ENCODE results near the gene CTNNA1. TPM values are rescaled to one million over a fixed set of nuclear protein-coding genes. Genes with fewer than 3 reads are reported as not detected.

Gene CTNNA1
- polyA plus RNA-seq, 3 donors = 56.6 to 84.5 (median 66.2) TPM

DNA sequence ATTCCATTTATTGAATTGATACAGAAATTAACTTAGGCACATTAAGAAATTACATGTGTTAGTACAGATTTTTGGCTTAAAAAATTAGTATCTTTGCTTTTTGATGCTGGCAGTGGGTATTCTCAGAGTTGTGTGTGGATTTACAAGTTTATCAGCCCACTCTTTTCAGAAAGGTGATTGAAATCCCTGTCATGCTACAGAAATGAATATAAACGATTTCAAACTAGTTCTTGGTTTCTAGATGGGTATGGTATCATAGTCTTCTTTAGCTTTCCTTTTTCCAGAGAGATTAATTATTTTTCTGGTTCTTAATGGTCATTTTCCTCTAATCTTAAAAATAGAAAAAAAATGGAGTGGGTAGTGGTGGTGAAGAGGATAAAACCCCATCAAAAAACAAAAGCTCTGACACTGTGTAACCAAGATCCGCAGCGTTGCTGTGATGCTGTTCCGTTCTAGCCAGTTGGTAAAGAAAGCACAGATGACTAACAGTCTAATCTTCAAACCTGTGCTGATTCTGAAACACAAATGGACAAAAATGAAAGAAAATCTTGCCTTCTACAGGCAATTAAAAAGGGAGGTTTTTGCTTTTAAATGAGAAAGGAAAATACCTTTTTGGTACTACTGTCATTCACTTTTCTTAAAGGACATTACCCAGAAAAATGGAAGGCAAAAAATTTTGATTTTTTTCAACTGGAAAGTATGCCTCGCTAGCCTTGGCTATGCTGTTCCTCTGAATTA, 116.7 kb downstream of the CTNNA1 start:
- H3K27ac Mint-ChIP-seq = no peak overlapping the region
- H3K4me1 Mint-ChIP-seq = peaks cover 10% of the 10 kb centered on the region
- intact Hi-C loops (cut with micrococcal nuclease) = no loop called here
- no peak overlapping the region for H3K4me3 Mint-ChIP-seq
- Histone ChIP-seq H3K27me3 (ENCODE audit: control insufficient read depth in 2 of 2, insufficient read depth in 2 of 2, low read length in 2 of 2) (no peaks in the 10 kb centered on the region), H3K27ac (ENCODE audit: low read depth in 1 of 2, low read length in 2 of 2) (no peak overlapping the region), H3K9ac (ENCODE audit: insufficient read depth, low read length, poor library complexity, severe bottlenecking) (no peak overlapping the region), H3K9me3 (replicated peaks in 1 of 2; ENCODE audit: control insufficient read depth in 1 of 2, insufficient read depth in 1 of 2, low read length in 2 of 2) (no peaks in the 10 kb centered on the region), H3K79me2 (ENCODE audit: insufficient read depth, low read length) (peaks cover 9% of the 10 kb centered on the region), H3K4me3 (replicated peaks in 1 of 3; ENCODE audit: low read depth in 2 of 3, low read length in 3 of 3) (no peak overlapping the region), H3K4me1 (ENCODE audit: control insufficient read depth in 1 of 2, insufficient read depth in 2 of 2, low read length in 2 of 2) (no peaks in the 10 kb centered on the region), H3K36me3 (replicated peaks in 1 of 2; ENCODE audit: control insufficient read depth in 1 of 2, insufficient read depth in 2 of 2, low read length in 2 of 2) (no peaks in the 10 kb centered on the region), H3K4me2 (replicated peaks; ENCODE audit: extremely low read depth, low read length, poor library complexity, severe bottlenecking) (no peak overlapping the region), H4K20me1 (ENCODE audit: insufficient read depth, low read length) (peaks cover 98% of the 10 kb centered on the region), H2AFZ (ENCODE audit: insufficient read depth, low read depth, low read length, poor library complexity, severe bottlenecking) (no peak overlapping the region)
- no peak for DNase-seq
- H3K27me3 Mint-ChIP-seq (ENCODE audit: low read depth in 3 of 3) = no peaks in the 10 kb centered on the region
- peaks cover 7 to 11% of the 10 kb centered on the region in 2 donors for H3K36me3 Mint-ChIP-seq
- H3K9me3 Mint-ChIP-seq = peaks cover 0 to under 1% (median 0%) of the 10 kb centered on the region in 7 donors
- TF ChIP-seq, protein P1, sequence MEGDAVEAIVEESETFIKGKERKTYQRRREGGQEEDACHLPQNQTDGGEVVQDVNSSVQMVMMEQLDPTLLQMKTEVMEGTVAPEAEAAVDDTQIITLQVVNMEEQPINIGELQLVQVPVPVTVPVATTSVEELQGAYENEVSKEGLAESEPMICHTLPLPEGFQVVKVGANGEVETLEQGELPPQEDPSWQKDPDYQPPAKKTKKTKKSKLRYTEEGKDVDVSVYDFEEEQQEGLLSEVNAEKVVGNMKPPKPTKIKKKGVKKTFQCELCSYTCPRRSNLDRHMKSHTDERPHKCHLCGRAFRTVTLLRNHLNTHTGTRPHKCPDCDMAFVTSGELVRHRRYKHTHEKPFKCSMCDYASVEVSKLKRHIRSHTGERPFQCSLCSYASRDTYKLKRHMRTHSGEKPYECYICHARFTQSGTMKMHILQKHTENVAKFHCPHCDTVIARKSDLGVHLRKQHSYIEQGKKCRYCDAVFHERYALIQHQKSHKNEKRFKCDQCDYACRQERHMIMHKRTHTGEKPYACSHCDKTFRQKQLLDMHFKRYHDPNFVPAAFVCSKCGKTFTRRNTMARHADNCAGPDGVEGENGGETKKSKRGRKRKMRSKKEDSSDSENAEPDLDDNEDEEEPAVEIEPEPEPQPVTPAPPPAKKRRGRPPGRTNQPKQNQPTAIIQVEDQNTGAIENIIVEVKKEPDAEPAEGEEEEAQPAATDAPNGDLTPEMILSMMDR (IDR thresholded peaks at IDR 0.05) = no peak
- 93% methylated on average over 2 of the region's 5 CpGs for WGBS (ENCODE audit: insufficient coverage)

DNA sequence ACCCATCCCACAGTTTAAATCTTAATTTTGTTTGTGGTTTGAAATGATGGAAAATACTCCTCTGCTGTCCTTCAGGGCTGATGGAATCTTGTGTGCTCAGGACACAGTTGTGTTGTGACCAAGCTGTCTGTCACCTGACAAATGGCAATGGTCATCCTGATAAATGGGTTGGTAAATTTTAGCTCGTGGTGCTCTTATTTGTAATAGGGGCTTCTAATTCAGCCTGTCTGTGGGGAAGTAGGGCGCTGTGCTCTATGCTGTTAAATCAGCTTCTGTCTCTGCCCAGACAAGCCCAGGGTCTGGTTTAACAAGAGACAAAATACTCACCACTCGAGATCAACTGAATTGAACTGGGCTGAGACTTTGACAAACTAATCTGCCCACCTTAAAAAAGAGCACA, 117.4 kb downstream of the CTNNA1 start:
- no peak for DNase-seq
- H3K4me1 ChIP-seq (ENCODE audit: control insufficient read depth in 1 of 2, insufficient read depth in 2 of 2, low read length in 2 of 2) = no peaks in the 10 kb centered on the region
- Mint-ChIP-seq H3K4me3 (no peak overlapping the region), H3K36me3 (peaks cover 6 to 11% of the 10 kb centered on the region in 2 donors), H3K27ac (no peak overlapping the region), H3K4me1 (peaks cover 5% of the 10 kb centered on the region), H3K27me3 (ENCODE audit: low read depth in 3 of 3) (no peaks in the 10 kb centered on the region), H3K9me3 (no peaks in the 10 kb centered on the region)
- no peak overlapping the region for H3K27ac ChIP-seq (ENCODE audit: low read depth in 1 of 2, low read length in 2 of 2)
- peaks cover 98% of the 10 kb centered on the region for H4K20me1 ChIP-seq (ENCODE audit: insufficient read depth, low read length)
- H3K9me3 ChIP-seq (replicated peaks in 1 of 2; ENCODE audit: control insufficient read depth in 1 of 2, insufficient read depth in 1 of 2, low read length in 2 of 2) = no peaks in the 10 kb centered on the region
- no peaks in the 10 kb centered on the region for H3K36me3 ChIP-seq (replicated peaks in 1 of 2; ENCODE audit: control insufficient read depth in 1 of 2, insufficient read depth in 2 of 2, low read length in 2 of 2)
- no peak overlapping the region for H2AFZ ChIP-seq (ENCODE audit: insufficient read depth, low read depth, low read length, poor library complexity, severe bottlenecking)
- H3K27me3 ChIP-seq (ENCODE audit: control insufficient read depth in 2 of 2, insufficient read depth in 2 of 2, low read length in 2 of 2) = no peaks in the 10 kb centered on the region
- H3K9ac ChIP-seq (ENCODE audit: insufficient read depth, low read length, poor library complexity, severe bottlenecking) = no peak overlapping the region
- TF ChIP-seq, protein P1 (IDR thresholded peaks at IDR 0.05) = no peak
- H3K4me2 ChIP-seq (replicated peaks; ENCODE audit: extremely low read depth, low read length, poor library complexity, severe bottlenecking) = no peak overlapping the region
- intact Hi-C loops (cut with micrococcal nuclease) = no loop called here
- H3K79me2 ChIP-seq (ENCODE audit: insufficient read depth, low read length) = peaks cover 9% of the 10 kb centered on the region
- no peak overlapping the region for H3K4me3 ChIP-seq (replicated peaks in 1 of 3; ENCODE audit: low read depth in 2 of 3, low read length in 3 of 3)
- WGBS (ENCODE audit: insufficient coverage) = no CpG with 5 or more reads among the region's 3 CpGs

Measured in CD14-positive monocyte (primary cell).